Hepatocyte (in vitro differentiated cells): ENCODE results near the gene FERMT3.
"Not testable (repeated sequence)": the region's sequence is repeated elsewhere in the genome, so short reads cannot be mapped to it uniquely, and the experiment has no call there.

ENCODE experiments used
- EZH2 ChIP-seq: fragments of 200-600 bp; sonication (generic); IDR thresholded peaks from 2 replicates; pipeline ENCODE4 v1.6.1; 2016; ENCODE audit warnings: antibody characterized with exemption, mild to moderate bottlenecking, borderline replicate concordance
- EZH2phosphoT487 ChIP-seq: fragments of 200-600 bp; sonication (generic); IDR thresholded peaks from one replicate; pipeline ENCODE4 v1.6.1; 2018; ENCODE audit warnings: antibody characterized with exemption, mild to moderate bottlenecking, low read depth, moderate library complexity; ENCODE audit not compliant: unreplicated experiment, severe bottlenecking
- TF ChIP-seq, protein P1 (sequence below): fragments of 200-600 bp; sonication (generic); IDR thresholded peaks from 2 replicates; pipeline ENCODE4 v1.5.1; 2016; ENCODE audit warnings: antibody characterized with exemption, mild to moderate bottlenecking; ENCODE audit not compliant: poor library complexity

DNA sequence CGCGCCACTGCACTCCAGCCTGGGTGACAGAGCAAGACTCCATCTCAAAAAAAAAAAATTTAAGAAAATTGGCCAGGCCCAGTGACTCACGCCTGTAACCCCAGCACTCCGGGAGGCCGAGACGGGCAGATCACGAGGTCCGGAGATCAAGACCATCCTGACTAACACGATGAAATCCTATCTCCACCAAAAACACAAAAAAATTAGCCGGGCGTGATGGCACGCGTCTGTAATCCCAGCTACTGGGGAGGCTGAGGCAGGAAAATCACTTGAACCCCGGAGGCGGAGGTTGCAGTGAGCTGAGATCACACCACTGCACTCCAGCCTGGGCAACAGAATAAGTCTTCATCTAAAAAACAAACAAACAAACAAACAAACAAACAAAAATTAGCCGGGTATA lies 43.8 kb upstream of the FERMT3 start:
- TF ChIP-seq, protein P1, sequence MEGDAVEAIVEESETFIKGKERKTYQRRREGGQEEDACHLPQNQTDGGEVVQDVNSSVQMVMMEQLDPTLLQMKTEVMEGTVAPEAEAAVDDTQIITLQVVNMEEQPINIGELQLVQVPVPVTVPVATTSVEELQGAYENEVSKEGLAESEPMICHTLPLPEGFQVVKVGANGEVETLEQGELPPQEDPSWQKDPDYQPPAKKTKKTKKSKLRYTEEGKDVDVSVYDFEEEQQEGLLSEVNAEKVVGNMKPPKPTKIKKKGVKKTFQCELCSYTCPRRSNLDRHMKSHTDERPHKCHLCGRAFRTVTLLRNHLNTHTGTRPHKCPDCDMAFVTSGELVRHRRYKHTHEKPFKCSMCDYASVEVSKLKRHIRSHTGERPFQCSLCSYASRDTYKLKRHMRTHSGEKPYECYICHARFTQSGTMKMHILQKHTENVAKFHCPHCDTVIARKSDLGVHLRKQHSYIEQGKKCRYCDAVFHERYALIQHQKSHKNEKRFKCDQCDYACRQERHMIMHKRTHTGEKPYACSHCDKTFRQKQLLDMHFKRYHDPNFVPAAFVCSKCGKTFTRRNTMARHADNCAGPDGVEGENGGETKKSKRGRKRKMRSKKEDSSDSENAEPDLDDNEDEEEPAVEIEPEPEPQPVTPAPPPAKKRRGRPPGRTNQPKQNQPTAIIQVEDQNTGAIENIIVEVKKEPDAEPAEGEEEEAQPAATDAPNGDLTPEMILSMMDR: not testable (repeated sequence)
- TF ChIP-seq EZH2phosphoT487, EZH2: not testable (repeated sequence)
